Urinary bladder (tissue), 4 donors: ENCODE data around the gene STRN. TPM values are rescaled to one million over a fixed set of nuclear protein-coding genes. Genes with fewer than 3 reads are reported as not detected.

Experiments used
- DNase-seq: peaks from one replicate; pipeline ENCODE4 v3.0.0-alpha.2; 2015; ENCODE audit errors: extremely low spot score
- H3K27ac ChIP-seq: one replicate; pipeline ENCODE4 v1.5.1; 2013; ENCODE audit warnings: low read depth, mild to moderate bottlenecking, moderate library complexity
- H3K36me3 ChIP-seq: one replicate; pipeline ENCODE4 v1.6.1; 2013; ENCODE audit warnings: mild to moderate bottlenecking, moderate library complexity; ENCODE audit not compliant: insufficient read depth
- H3K4me1 ChIP-seq: one replicate; pipeline ENCODE4 v1.6.1; 2013; ENCODE audit warnings: mild to moderate bottlenecking, moderate library complexity; ENCODE audit not compliant: insufficient read depth
- H3K4me3 ChIP-seq: one replicate; pipeline ENCODE4 v1.5.1; 2013; ENCODE audit warnings: low read depth, low read length
- WGBS: extraction: QIAGEN DNeasy Blood & Tissue Kit; methylation state at CpG from one replicate; pipeline ENCODE4 v1.1.7; 2013; 5-methylcytosine and 5-hydroxymethylcytosine counted together
- polyA plus RNA-seq: library from polyadenylated mRNA; stranded (reverse); fragments of 200-250 nt; gene quantifications from one replicate; pipeline ENCODE4 v1.2.3, GENCODE V29; 2013
- small RNA-seq: library from RNA; depleted of rRNA; stranded (forward); fragments of <200 nt; gene quantifications from one replicate; pipeline ENCODE3, GENCODE V24; 2014
- total RNA-seq: library from RNA; depleted of rRNA; stranded (reverse); fragments of >200 nt; gene quantifications from one replicate; pipeline ENCODE4 v1.2.3, GENCODE V29; 2014
- donor health status: healthy with polysubstance abuse.
- donor health status: healthy.

STRN gene
- total and polyA plus RNA-seq, 2 donors = 8.2 to 34.9 TPM

DNA sequence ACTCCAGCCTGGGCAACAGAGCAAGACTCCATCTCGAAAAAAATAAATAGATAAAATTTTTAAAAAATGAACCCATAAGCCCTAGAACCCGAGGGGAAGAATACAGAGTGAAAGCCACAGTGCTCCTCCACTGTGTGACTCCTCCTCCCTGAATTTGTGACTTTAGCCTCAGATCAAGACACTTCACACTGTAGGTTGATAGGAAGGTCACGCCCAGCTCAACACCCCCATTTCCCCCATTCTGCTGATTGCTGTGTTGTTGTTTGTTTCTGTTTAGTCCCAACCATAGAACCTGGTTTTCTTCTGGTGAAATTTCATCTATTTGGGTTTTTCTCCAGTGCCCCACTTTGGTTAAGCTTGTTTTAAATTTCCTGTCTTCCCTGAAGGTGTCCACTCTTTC is 167.6 kb downstream of the STRN start:
- Histone ChIP-seq H3K4me3 (no peak overlapping the region), H3K27ac (no peak overlapping the region), H3K4me1 (no peaks in the 10 kb centered on the region), H3K36me3 (no peaks in the 10 kb centered on the region)
- 86% methylated on average over 3 of the region's 3 CpGs for WGBS
- DNase-seq = no peak

- Histone ChIP-seq H3K27ac (no peak overlapping the region), H3K36me3 (no peaks in the 10 kb centered on the region), H3K4me3 (no peak overlapping the region), H3K4me1 (no peaks in the 10 kb centered on the region)
- DNase-seq = no peak
- 65% methylated on average over 6 of the region's 6 CpGs for WGBS
These were observed 168.8 kb downstream of the STRN start for GRCh38 chr2:36797324-36798070.

Small RNAs within 50 kb of the gene (small RNA-seq; reads per million reads assigned to genes)
- not detected for gene RNU6-577P

Other genes starting within 250 kb of the STRN start
- gene HEATR5B, start 117.8 kb upstream of the STRN start, total RNA-seq = 57.7 TPM
- 8.3 TPM for gene HEATR5B, start 117.8 kb upstream of the STRN start, polyA plus RNA-seq
- 10.5 TPM for gene GPATCH11, start 118.0 kb upstream of the STRN start, total RNA-seq
- gene GPATCH11, start 118.0 kb upstream of the STRN start, polyA plus RNA-seq = 4.8 TPM
- 82.3 TPM for gene EIF2AK2, start 190.4 kb upstream of the STRN start, total RNA-seq
- 11.5 TPM for gene EIF2AK2, start 190.4 kb upstream of the STRN start, polyA plus RNA-seq
- gene SULT6B1, start 222.1 kb upstream of the STRN start, total RNA-seq = not detected
- gene SULT6B1, start 222.1 kb upstream of the STRN start, polyA plus RNA-seq = not detected
- gene CEBPZOS, start 230.0 kb upstream of the STRN start, total RNA-seq = 27.2 TPM
- 27.8 TPM for gene CEBPZOS, start 230.0 kb upstream of the STRN start, polyA plus RNA-seq